CD4-positive, alpha-beta T cell treated with Interleukin-10 for 1 hour (primary cell): ENCODE measurements around the gene RIPK4.

Experiments
- DNase-seq: peaks from one replicate; pipeline ENCODE4 v3.0.0-alpha.2; 2020

RIPK4 gene

DNA sequence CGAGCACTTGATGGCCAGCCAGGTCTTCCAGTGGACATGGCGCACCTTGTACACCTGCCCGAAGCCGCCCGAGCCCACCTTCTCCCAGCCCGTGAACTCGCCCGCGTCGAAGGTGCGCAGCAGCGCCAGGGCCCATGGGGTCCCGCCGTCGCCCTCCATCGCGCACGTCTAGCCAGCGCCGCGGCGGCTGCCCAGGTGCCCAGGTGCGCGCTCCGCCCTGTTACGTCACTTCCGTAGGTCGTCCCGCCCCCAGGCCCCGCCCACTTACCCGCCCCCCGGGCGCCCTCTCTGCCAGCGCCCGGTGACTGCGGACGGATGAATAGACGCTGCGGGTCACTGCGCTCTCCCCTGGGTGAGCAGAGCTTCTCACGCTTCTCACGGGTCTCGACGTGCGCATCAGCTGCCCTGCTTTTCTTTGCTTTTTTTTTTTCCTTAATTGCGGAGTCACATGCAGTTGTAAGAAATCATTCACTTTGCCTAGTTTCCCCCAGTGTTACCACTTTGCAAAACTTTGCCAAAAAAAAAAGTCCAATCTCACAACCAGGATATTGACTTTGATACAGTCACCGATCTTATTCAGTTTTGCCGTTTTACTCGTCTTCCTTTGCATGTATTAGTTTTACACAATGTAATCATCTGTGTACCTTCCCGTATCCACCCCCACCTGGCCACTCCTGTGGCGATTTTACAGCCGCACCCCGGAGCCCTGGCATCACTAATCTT is at the start of gene RIPK4:
RIPK4 (minus strand) TSS at position 170 of the 723 bp plus-strand sequence; CDS start at position 159, 11 bp downstream.
- peak; percentile 71 for DNase-seq

DNA sequence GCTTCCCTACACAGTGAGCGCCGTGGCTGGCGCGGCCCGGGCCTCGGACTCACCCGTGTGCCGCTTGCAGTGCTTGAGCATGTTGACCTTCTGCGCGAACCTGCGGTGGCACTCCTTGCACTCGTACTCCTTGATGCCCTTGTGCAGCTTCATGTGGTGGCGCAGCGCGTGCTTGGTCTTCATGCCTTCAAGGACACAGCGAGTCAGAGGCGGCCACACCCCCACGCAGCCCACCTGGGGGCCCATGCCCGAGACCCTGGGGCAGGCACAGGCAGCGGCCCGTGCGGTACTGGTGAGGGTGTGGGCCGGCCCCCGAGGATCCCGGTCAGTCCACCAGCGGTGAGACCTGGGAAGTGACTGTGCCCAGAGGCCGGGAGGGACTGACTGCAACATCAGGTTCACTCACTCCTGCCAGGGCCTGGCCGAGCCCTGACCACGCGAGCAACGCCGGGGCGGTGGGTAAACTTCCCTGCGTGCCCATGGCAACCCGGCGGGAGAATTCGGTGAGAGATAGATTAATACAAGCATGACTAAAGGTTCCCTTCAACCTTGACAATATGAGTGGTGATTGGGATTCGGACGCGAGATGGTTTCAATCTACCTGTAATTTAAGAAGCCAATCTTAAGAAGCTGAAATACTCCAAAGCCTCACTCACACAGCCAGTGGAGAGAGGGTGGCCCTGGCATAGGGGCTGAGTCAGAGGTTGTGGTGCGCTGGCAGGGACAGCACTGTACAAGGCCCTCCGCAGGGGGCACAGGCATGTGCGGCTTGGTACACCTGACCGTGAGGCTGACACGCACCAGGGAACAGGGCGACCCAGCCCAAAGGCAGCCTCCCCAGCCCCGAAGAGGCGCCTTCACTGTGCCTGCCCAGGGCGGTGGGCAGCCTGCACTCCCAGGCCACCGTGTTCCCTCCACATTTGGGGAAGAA is 49.1 kb upstream of the RIPK4 start:
- DNase-seq: no peak

DNA sequence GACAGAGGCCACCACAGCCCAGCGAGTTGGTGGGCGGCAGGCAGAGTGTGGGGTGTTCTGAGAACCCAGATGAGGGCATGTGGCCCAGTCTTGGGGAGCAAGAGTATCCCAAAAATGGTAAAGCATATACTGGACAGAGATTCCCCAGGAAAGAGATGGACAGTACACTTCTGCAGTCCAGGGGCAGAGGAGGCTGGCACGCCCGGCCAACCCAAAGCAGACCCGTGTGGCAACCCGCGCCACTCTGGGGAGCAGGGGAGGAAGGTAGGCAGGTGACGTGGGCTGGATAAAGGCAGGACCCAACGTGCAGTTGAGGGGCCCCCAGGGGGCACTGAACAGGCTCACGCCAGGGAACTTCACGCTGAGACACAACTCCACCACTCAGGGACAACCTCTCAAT is 46.4 kb upstream of the RIPK4 start:
- no peak for DNase-seq

DNA sequence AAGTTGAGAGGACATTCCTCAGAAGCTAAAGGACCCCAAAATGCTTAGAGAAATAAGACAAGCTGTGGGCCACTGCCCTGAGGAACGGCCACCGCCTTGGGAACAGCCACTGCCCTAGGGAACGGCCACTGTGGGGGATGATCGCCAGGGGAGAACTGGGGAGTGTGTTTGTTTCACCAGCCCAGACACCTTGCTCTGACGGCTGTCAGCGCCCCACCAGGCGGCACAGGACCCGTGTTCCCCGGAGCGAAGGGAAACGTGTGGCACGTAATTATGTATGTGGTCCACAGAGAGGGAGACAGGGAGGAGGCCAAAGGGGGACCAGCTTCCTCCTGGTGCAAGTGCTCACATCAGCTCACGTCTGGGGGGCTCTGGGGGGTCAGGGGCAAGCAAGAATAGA is 45.8 kb upstream of the RIPK4 start:
- DNase-seq: no peak

DNA sequence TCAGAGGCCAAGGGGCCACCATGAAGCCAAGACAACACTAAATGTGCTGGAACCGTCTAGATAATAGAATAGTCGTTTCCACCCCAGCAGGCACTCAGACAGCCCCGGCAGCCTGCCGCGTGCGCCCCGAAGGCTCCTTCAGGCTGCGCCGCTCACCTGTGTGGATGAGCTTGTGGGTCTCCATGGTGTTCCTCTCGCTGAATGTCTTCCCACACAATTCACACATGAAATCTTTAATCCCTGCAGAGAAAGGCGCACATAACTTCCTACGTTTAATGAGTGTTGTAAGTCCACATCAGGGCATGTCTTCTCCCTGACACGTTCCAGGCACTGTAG is 43.7 kb upstream of the RIPK4 start:
- no peak for DNase-seq

DNA sequence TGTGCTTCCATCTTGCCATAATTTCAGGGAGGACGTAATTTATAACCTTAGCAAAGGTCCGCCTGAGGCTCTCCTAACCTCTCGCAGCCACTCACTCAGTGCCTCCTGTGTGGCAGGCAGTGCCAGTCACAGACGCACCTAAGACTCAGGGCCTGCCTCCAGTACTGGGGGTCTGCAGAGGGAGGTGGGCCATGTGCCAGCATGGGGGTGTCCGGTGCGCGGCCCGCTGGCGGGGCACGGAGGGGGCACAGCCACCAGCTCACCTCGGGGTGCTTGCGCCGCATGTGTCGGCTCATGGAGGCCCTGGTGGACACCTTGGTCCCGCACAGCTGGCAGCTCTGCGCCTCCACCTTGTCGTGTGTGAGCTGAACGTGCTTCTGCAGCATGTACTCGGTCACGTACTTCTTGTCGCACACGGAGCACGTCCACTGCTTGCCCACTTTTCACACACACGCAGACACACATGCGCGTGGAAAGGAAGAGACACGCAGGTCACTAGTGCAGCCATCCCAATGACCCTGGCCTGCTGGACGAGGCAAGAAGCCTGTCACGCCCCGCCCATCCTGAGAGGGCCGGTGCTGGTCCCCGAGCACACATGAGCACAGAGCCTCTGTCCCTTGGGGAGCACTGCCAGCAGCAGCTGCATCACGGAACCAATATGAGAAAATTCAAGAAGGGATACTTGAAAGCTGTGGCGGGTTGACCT is 43.2 kb upstream of the RIPK4 start:
- no peak for DNase-seq

DNA sequence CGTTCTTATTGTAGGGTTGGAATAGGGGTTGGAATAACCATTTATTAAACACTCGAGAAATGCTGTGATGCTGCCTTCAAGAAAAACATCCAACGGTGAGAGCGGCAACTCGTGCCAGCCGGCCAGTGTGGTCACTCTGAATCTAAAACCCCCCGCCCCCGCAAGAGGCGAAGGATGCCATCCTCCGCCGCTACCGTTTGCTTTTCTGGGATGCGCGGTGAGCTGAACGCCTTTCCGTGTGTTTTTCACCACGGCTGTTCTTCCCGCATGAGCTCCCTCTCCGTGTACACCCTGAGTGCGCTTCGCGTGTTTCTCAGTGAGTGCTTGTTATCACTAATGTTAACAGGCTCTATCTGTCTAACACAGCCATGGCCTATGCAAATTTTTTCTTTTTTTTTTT is 42.0 kb upstream of the RIPK4 start:
- DNase-seq: no peak

DNA sequence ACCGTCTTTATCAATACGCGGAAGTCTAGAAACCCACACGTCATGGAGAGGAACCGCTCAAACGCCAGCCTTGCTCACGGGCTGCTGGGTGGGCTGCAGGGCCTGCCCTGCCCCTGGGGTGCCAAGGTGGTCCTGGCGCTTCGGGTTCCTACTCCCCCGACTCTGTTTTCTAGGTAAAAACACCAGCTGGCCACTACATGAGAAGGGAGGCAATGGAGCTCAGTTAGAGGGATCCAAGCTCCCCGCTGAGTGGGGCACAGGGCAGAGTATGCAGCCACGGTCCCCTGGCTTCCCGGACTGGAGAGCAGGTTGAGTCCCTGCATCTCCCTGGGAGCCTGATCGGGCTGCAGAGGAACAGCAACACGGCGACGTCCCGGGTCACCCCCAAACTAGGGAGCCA is 41.2 kb upstream of the RIPK4 start:
- DNase-seq: no peak

DNA sequence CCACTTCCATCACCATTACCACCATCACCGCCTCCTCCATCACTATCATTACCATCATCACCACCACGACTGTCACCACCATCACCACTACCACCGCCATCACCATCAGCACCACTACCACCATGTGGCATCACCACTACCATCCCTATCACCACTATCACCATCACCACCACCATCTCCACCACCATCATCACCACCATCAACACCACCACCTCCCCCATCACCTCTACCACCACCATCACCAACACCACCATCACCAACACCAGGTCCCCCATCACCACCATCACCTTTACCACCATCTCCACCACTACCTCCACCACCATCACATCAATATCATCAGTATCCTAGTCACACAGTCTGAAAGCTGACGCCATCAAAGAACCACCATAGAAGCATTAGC is 39.9 kb upstream of the RIPK4 start:
- DNase-seq: no peak

DNA sequence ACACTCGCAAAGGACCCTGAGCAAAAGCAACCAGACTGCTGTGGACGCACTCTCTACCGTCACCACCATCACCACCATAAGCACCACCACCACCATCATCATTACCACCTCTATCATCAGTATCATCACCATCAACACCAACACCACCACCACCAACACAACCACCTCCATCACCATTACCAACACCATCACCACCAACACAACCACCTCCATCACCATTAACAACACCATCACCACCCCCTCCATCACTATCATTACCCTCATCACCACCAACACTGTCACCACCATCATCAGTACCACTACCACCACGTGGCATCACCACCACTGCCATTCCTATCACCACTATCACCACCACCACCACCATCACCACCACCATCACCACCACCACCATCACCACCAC is 38.8 kb upstream of the RIPK4 start:
- no peak for DNase-seq

DNA sequence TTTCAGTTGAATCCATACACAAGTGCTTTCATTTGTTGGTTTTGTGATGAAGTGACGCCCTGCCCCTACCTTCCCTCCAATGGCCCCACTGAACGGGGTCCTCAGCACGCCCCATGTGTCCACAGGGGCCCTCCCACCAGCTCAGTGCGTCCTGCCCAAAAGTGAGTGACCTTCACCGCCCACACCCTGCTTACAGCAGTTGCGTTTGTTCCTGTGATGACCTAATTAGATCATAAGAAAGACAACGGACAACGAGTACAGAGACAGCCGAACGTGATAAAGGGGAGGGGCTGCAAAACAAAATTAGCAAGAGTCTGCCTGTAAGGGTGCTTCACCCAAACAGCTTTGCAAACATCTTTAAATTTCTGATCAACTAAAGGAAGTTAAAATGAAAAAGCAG is 38.2 kb upstream of the RIPK4 start:
- DNase-seq: no peak

DNA sequence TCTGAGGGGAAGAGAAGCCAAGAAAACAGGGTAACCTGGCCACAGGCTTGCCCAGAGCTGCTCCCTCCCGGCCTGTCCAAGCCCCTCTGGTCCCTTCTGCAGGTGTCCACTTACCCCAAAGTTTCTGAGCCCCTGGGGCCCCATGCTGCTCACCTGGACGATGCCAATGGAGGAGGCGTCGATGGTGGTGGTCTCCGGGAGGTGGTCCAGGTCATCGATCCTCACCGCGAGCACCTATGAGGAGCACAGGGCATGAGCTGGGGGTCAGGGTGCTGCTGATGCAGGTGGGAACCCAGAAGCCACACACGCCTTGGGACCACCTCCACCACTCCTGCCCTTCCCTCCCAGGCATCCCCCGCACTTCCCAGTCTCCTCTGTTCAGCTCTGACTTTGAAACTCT is 37.5 kb upstream of the RIPK4 start:
- DNase-seq: no peak

DNA sequence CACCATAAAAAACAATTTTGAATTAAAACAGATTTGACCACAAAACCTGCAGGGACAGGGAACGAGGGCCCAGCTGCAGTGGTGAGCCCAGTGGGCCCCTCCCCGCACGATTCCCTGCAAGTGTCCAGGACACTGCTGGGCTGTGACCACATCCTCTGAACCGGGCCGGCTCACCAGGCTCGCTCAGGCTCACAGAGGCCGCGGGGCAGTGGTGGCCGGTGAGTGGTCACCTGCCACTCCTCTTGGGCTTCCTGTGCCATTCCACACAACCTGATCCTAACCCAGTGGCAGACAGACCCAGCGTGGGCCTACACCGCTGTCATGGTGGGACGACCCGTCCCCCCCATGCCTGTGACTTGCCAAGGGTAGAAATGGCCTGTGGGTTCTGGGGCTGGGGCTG is 36.5 kb upstream of the RIPK4 start:
- no peak for DNase-seq

DNA sequence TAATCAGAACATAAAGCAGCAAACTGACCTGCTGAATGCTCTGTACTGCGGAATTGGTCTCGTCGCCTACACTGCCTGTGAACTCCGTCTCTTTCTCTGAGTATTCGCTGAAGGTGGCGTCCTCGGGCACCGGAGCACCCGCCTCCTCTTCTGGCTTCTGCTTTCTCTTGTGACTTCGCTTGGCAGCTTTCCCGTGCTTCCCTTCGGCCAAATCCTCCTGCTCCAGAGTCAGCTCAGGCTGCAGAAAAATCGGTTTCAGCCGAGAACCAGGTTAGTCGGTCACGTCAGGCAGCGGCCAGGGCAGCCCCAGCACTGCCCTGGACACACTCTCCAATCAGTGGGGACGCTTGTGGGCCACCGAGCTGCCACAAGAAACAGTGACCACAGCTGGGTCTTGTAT is 35.8 kb upstream of the RIPK4 start:
- DNase-seq: no peak

DNA sequence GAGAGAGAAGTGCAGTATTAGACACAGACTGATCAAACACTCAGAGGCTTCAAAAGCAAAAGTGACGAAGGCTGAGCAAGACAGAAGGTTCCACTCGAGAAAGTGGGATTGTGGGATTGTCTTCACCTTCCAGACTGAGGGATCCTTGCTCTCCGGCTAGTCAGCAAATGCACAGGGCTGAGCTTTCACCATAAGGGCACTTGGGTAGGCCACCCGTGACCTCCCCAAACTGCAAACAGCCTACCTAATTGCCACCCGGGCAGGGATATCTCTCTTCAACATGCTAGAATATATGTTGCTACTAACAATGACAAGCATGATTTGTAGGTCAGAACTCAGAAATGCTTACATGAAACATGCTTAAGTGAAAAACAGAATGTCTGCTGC is 35.3 kb upstream of the RIPK4 start:
- DNase-seq: no peak

DNA sequence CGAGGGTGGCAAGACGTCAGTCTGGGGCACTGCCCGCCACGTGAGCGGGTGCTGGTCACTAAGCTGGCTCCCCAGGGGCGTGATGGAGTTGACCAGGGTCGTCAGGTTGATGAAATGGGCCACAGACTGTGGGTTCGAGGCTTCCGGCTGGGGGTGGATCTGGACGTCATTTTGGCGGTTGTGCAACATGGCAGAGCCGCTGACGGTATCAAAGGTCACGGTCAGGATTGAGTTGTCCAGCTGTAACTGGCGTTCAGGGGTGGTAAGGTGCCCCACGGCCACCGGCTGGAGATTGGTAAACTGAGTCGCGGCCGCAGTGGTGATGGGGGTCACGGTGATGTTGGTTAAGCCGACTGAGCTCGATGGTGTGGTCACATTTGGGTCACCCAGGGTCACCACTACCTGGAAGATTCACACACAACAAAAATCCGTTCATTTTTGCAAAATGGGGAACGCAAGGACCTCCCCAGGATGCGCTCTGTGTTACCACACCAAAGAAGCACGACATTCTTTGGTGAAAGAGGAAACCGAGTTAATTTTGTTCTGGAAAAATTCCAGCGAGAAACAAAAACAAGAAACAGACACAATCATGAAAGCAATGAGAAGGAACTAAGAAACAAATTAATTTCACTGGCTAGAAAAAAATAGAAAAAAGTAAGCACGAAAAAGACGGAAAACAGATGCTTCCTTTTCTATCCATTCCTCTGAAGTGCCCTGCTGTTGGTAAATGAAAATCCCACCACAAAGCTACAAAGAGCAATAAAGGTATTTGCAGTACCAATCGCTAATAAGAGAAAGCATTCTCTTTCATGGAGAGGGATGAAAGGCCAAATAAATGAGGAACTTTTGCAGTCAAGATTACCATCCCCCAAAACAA is 34.7 kb upstream of the RIPK4 start:
- no peak for DNase-seq

DNA sequence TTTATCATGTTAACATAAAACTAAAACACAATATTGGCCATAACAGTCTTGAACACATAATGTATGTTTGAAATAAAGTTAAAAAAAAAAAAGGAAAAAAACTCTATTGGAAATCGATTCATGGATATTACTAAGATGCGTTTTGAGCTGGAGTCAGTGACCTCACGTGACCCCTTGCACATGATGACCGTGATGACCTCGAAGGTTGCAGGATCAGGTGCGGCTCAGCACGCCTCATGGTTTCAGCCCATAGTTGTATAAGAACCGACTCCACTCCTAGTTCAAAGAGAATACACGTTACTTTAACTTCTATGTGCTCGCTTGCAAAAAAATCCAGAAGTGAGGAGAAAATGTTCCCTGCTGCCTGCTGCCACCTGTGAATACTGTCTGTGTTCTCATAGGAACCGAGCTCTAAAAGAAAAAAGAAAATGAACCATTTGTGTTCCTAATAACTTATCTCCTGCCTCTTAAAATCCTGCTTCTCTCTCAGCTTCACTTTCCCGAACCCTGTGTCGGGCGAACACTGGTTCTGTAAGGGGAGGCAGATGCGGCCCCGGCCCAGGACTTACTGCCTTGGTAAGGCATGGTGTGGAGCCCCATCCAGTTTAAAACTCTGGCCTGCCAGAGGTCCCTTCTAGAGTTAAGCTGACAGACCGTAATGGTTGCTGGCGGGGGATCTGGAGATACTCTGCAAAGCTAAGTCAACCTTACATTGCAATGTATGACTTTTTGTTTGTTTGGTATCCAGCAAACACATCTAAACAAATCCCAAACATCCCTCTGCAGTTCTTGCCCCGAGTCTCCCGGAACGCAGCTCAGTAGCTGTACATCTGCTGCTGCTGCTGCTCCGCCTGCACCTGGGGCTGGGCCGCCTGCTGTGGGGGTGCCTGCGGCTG is 33.8 kb upstream of the RIPK4 start:
- no peak for DNase-seq

DNA sequence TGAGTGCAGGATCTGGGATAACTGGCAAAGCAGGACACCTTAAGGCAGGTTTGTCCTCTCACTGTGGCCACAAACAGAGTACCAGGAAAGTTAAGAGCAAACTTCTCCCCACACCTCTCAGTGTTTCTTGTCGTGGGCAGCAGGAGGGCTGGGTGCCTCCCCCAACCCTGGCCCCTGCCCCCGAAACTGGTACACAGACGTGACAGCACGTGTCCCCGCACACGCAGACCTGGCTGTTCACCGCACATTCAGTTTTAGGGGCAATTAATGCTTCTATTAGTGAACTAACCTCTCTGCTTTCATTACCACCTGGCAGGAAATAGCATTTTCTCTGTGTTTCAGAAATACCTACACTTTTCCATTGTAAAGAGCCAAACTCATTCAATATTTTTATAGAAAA is 32.9 kb upstream of the RIPK4 start:
- no peak for DNase-seq

DNA sequence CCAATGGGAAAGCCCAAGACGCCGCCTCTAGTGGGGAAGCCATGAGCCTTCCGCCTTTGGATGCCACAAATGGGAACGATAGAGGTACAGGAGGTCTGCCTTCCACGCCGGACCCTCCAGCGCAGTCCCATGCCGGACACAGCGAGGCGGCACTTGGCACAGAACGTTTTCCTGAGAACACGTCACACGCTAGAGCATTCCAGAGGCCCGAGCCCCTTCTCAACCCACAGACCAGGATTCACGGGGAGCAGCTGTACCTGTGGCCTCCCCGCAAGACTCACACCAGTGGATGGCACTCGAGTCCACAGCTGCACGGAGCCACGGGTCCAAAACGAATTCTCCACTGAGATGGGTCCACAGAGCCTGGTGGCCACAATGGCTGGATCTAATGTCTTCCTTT is 31.5 kb upstream of the RIPK4 start:
- no peak for DNase-seq

DNA sequence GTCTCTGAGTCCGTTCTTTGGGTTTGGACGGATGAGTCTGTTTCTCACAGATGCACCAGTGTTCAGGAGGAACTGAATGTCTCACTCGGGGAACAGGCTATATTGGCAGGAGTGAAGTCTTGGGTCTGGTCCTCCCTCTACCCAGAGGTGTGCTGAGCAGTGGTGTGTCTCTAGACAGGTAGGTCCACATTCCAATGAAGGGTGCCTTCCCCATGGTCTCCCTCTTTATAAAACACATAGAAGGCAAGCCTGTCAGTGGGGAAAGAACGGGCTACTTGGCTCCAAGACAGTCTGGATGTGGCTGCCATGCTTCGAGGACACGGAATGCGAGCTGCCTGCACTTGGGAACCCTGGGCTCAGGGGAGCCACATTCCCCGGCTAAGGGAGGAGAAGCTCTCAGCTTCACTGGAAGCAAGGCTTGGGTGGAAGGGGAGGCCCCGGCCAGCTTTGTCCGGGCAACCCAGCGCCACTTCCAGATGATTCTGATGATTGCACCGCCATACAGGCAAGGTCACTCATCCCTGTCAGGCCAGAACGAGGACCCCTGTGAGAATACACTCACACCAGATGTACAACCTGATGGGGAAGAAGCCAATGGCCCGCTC is 29.7 kb upstream of the RIPK4 start:
- DNase-seq: no peak

DNA sequence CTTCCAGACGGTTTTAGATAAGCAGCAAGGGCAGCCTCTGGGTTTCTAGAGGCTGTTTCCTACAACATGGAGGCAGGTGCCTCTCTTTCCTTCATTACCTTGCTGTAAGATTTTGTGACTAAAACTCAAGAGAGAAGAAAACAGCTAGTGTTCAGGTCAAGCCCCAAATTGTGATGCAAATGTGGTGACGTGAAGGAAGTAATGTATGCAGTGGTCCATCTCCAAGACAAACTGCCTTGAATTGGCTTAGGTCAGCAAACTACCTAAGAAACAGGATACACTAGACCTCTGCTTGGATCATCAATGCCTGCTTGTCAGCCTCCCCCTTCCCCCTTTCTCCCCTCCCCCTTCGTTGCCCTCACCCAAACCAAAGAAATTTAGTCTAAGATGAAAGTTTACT is 28.9 kb upstream of the RIPK4 start:
- DNase-seq: no peak
